Measurements from ENCODE around the gene NFATC4.

GRCh38 chr14:24340606-24341005, 27.4 kb upstream of the NFATC4 start:
- TF ChIP-seq CTCF (IDR thresholded peaks at IDR 0.05) (no peak), EZH2 (IDR thresholded peaks at IDR 0.05; ENCODE audit: borderline replicate concordance, insufficient read depth, low read depth, low read length, poor library complexity, severe bottlenecking) (no peak)

All from B cell (primary cell).